GM18499 (cell line): ENCODE data around the gene MLYCD.

Experiments used
- ATAC-seq: cut with Tn5 transposase; IDR thresholded peaks from one replicate; pipeline ENCODE4 v1.9.1; 2021; ENCODE audit warnings: moderate number of reproducible peaks; ENCODE audit not compliant: insufficient read depth, unreplicated experiment

Gene MLYCD

GRCh38 chr16:83952940-83953795 is 54.3 kb downstream of the MLYCD start, which contains the start of gene OSGIN1:
OSGIN1 (plus strand) TSS chr16:83953240; CDS start chr16:83957672, 4,432 bp downstream.
- ATAC-seq = no peak

DNA sequence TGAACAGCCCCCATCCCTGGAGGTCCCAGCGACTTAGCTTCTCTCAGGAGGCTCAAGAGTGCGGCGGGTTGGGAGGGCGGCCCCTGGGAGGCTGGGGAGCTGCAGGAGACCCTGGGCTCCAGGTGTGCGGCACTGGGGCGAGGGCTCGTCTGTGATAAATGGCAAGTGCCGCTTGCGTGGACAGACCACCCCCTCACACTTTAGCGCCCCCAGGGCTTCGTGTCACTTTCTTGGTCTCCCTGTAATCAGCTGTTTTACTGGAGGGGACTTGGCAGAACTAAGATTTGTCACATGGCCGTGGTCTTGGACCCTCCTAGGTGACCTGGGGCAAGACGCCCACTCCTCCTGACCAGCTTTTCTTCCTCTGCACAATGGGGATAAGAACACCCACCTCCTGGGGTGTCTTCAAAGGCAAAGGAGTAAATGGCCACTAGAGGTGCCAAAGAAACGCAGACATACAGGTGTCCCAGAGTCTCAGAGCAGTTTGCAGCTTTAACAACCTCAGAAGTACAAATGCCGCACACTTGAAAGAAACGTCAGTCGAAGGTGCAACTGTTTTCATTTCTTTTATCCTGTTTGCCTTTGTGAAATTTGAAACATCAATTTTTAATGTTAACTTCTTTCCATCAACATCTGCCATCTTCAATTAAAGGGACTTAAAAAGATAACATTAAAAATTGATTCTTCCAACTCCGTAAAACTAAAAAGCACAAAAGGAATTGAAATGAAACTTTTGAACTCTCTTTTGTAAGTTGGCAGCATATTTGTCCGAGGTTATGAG is 55.1 kb downstream of the MLYCD start:
- ATAC-seq = no peak

DNA sequence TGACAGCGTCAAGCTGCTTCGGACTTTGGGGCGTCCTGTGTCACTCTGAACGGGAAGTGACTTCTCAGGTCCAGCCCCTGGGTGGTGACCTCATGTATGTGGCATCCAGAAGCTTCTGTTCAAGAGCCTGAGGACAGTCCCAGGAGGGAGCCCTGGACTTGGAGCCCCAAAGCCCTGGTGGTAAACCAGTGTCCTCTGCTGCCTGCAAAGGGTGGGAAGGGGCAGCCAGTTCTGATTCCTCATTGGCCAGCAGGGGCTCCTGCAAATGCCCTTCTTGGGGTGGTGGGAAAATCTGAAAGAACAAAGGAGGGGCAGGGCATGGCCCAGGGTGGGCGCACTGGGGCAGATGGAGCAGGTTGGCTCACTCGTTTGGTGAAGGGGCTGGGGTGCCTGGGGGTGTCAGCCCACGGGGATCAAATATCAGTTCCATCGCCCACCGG is 55.7 kb downstream of the MLYCD start:
- no peak for ATAC-seq

- no peak for ATAC-seq
Observed at GRCh38 chr16:83955218-83956130, 56.6 kb downstream of the MLYCD start.

DNA sequence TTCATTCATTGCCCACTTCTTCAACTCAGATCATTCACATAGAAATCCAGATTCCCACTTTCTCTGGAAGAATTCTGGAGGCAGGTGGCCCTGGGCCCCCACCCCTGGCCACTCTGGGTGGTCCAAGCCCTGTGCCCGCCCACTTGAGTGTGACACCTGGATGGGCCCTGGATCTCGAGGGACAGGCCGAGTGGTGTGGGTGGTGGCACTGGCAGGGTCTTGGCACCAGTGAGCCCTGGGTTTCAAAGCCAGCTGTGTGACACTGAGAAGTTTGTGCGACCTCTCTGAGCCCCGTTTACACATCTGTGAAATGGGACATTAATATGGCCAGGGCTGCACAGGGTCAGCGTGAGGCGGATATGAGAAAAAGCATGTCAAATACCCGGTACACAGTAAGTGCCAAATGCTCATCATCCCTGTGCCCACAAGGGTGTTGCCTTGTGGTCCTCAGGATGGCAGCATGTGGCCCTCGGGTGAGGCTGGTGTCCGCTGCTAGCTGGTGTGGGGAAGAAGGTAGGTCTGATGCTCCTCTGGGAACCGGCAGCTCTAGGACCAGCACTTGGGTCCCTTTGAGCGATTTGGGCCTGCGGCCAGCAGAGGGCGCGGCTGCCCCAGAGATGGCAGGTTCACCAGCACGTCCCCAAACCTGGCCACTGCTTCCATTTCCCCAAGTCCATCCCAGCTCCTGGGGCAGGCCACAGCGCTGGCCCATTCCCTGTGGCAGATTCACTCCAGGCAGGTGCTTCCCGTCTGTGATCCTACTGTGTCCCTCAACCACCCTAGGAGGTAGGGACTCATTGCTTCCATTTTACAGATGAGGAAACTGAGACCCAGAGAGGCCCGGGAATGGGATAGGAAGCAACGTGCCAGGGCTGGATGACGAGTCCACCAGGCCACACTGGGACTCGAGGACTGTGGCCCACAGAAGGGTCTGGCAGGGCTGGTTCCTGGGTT is 57.7 kb downstream of the MLYCD start:
- no peak for ATAC-seq

- no peak for ATAC-seq
Observed at GRCh38 chr16:83957296-83957855, 58.5 kb downstream of the MLYCD start.

- ATAC-seq = no peak
Observed at GRCh38 chr16:83958137-83958845, 59.4 kb downstream of the MLYCD start.

- ATAC-seq = no peak
Observed at GRCh38 chr16:83958846-83959565, 60.1 kb downstream of the MLYCD start.

- ATAC-seq = no peak
Observed at GRCh38 chr16:83959656-83960434, 60.9 kb downstream of the MLYCD start.

- no peak for ATAC-seq
Observed at GRCh38 chr16:83960521-83961249, 61.8 kb downstream of the MLYCD start.

- no peak for ATAC-seq
Observed at GRCh38 chr16:83961591-83961990, 62.7 kb downstream of the MLYCD start.

DNA sequence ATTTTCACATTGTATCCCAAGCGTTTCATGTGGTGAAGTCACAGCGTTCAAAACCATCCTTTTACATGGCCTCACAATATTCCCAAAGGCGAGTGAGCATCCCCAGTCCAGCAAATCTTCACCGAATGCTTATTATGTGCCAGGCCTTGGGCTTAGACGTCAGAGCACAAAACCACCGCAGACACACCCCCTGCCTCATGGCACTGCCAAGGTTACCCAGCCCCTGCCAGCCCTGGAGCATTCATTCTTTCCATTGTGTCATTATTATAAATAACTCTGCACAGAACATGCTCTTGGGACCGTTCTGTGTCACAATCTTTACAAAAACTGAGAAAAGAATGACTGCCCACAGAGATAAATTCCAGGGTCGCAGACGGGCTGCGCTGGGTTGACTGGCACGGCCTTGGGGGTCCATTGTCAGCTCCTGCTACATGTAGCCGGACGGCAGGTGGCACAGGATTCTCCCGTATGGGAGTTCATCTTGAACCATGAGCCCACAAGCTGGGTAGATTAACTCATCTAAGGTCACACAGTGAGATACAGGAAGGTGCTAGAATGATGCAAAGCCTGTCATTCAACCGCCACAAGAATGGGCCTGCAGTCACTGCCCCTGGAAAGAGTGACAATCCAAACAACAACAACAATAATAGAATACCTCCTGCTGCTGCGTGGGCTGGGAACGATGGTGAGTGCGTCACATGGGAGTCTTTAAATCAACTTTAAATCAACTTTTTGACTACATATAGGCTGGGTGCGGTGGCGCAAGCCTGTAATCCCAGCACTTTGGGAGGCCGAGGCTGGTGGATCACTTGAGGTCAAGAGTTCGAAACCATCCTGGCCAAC is 64.6 kb downstream of the MLYCD start:
- no peak for ATAC-seq

DNA sequence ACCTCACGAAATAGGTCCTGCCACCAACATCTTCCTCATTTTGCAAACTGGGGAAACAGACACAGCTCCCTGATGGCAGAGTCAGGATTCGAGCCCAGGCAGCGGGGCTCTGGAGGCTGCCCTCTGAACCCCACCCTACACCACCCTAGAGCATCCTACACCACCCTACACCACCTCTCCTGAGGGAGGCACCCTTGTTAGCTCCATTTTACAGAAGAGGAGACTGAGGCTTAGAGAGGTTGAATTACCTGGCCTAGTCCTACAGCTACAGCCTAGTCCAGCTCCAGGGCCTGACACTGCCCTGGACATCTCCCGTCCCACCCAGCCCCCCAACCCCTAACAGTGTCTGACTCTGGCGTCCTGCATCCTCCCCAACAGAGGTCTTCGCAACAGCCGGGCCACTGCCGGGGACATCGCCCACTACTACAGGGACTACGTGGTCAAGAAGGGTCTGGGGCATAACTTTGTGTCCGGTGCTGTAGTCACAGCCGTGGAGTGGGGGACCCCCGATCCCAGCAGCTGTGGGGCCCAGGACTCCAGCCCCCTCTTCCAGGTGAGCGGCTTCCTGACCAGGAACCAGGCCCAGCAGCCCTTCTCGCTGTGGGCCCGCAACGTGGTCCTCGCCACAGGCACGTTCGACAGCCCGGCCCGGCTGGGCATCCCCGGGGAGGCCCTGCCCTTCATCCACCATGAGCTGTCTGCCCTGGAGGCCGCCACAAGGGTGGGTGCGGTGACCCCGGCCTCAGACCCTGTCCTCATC is 65.9 kb downstream of the MLYCD start:
- ATAC-seq = no peak

GRCh38 chr16:83965444-83966152 is 66.7 kb downstream of the MLYCD start:
- ATAC-seq = no peak
